Measurements from ENCODE around the gene LMTK2.

The LMTK2 gene

GRCh38 chr7:98232799-98233198 is 126.1 kb downstream of the LMTK2 start:
- TF ChIP-seq, protein P1, sequence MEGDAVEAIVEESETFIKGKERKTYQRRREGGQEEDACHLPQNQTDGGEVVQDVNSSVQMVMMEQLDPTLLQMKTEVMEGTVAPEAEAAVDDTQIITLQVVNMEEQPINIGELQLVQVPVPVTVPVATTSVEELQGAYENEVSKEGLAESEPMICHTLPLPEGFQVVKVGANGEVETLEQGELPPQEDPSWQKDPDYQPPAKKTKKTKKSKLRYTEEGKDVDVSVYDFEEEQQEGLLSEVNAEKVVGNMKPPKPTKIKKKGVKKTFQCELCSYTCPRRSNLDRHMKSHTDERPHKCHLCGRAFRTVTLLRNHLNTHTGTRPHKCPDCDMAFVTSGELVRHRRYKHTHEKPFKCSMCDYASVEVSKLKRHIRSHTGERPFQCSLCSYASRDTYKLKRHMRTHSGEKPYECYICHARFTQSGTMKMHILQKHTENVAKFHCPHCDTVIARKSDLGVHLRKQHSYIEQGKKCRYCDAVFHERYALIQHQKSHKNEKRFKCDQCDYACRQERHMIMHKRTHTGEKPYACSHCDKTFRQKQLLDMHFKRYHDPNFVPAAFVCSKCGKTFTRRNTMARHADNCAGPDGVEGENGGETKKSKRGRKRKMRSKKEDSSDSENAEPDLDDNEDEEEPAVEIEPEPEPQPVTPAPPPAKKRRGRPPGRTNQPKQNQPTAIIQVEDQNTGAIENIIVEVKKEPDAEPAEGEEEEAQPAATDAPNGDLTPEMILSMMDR (conservative IDR thresholded peaks at IDR 0.05; ENCODE audit: low read length) = no peak
- no peak for DNase-seq (ENCODE audit: low read depth)
- H3K4me3 ChIP-seq (ENCODE audit: low read length) = no peak overlapping the region

DNA sequence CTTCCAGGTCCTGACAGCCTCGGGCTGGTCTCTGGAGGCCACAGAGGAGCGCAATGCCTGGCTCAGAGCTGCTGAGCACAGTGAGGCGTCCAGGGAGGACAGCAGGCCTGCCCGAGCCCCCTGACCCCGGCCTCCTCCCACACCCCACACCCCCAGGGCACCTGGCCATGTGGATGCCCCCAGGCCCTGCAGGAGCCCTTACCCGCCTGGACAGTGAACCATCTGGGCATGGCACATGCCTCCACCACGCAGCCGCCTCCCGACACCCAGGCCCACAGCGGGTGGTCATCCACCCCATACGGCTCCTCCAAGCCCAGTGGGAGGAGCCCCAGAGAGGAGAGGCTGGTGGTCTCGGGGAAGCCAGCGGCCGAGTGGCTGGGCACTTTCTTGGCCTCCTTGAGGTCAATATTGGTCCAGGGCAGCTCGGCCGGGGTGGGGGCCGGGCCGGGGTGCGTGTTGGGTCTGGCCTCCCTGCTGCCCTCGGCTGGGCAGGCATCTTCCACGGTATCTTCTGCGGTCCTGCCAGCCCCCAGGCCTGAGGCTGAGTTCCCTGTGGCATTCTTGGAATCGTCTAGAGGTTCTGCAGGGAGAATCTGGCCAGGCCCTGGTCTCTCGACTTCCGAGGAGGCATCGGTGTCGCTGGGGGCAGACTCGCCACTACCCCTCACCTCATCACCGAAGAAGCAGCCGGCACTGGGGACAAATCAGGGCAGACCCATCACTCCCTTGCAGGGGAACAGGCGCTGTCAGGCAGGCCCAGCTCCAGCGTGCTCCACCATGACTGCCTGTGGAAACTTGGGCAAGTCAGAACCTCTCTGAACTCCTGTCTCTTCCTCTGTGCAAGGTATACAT is 126.8 kb downstream of the LMTK2 start:
- TF ChIP-seq, protein P1 (conservative IDR thresholded peaks at IDR 0.05; ENCODE audit: low read length) = no peak
- no peak overlapping the region for H3K4me3 ChIP-seq (ENCODE audit: low read length)
- no peak for DNase-seq (ENCODE audit: low read depth)

GRCh38 chr7:98234429-98235147 is 127.9 kb downstream of the LMTK2 start:
- TF ChIP-seq, protein P1 (conservative IDR thresholded peaks at IDR 0.05; ENCODE audit: low read length) = peak; percentile 24; the same call in 1 of the 2 replicates
- DNase-seq (ENCODE audit: low read depth) = peak; percentile 25
- no peak overlapping the region for H3K4me3 ChIP-seq (ENCODE audit: low read length)

GRCh38 chr7:98235901-98236300 is 129.2 kb downstream of the LMTK2 start:
- TF ChIP-seq, protein P1 (conservative IDR thresholded peaks at IDR 0.05; ENCODE audit: low read length) = no peak
- DNase-seq (ENCODE audit: low read depth) = no peak

DNA sequence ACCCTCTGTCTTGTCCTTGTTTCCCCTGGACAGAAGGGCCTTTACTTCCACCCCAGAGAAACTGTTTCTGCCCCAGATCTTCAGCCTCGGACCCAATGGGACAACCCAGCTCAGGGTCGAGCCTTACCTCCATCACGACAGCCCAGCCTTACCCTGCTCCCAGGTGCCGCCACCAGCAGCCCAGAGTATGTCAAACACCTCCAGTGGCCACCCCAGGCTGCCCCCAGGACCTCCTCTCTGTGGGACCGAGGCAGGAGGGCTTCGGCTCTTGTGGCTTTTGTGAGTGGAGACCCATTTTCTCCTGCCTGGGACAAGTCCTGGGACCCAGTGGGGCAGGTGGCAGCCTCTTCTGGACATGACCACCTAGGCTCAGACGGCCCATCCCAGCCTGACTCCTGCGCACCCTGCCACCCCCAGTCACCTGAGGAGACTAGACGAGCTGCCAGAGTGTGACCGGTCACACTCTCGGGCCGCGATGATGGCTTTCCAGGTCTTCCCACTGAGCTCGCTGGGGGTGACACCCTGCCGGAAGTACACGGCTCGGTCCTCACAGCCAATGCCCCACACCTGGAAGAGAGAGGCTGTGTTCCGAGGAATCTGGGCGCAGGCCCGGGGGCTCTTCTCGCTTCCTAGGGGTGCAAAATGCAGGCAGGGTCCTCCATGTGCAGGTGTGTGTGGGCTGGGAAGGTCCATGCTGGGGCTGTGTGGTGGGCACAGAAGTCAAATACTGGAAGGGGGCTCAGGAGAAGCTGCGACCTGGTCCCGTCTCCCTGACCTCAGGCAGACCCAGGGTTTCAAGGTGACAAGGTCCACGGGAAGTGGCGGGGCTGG is 129.9 kb downstream of the LMTK2 start:
- DNase-seq (ENCODE audit: low read depth) = no peak
- TF ChIP-seq, protein P1 (conservative IDR thresholded peaks at IDR 0.05; ENCODE audit: low read length) = no peak
- H3K4me3 ChIP-seq (ENCODE audit: low read length) = no peak overlapping the region

More at GRCh38 chr7:98235901-98236300, 129.2 kb downstream of the LMTK2 start:
- H3K4me3 ChIP-seq (ENCODE audit: low read length) = no peak overlapping the region

GRCh38 chr7:98238076-98238475 is 131.4 kb downstream of the LMTK2 start:
- H3K4me3 ChIP-seq (ENCODE audit: low read length) = no peak overlapping the region
- TF ChIP-seq, protein P1 (conservative IDR thresholded peaks at IDR 0.05; ENCODE audit: low read length) = no peak
- DNase-seq (ENCODE audit: low read depth) = no peak
